Hippocampal formation (tissue), 2 donors: ENCODE data around the gene CHCHD3.
A peak's percentile ranks its signal among the peaks of the same experiment; 100 is the strongest.
"Not testable (repeated sequence)": the region's sequence is repeated elsewhere in the genome, so short reads cannot be mapped to it uniquely, and the experiment has no call there.

ENCODE experiments used
- DNase-seq, 2 donors: peaks; one replicate each; lab custom pipeline; 2025; lab: John Stamatoyannopoulos, UW

CHCHD3 gene

GRCh38 chr7:132953468-132953867, 128.4 kb downstream of the CHCHD3 start:
- DNase-seq: no peak

- DNase-seq: no peak
Measured at GRCh38 chr7:132950725-132951124, 131.2 kb downstream of the CHCHD3 start.

GRCh38 chr7:132947011-132947410, 134.9 kb downstream of the CHCHD3 start:
- DNase-seq: no peak

DNA sequence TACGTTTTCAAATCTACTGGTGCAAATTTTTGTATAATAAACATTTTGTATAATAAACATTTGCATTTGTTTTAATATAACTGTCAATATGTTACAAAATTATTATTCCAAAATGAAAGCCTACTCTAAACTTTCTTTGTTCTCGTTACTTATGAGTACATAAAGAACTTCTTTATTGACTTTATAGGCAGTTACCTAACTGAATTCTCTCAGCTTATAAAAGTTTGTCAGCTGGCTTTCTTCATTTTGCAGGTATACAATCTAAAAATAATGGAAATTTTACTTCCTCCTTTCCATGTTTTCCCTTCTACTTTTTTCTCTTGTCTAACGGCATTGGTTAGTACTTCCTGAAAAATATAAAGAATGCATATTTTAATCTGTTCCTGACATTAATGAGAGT, 137.1 kb downstream of the CHCHD3 start:
- no peak for DNase-seq

DNA sequence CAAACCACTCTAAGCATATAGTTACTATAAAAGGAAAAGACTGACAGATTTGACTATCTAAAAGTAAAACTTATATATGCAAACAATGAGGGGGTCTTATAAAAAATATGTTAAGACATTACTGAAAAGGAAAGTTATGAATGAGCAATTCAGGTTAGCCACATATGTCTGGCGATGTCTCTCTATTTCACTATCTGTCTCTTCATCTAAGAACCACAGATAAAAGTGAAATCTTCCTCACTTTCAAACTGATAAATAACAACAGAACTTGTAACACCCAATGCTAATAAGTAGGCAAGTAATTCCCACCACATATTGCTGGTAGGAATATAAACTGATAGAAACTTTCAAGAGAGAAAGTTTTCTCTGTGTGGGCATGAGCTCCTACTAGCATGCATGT, 138.2 kb downstream of the CHCHD3 start:
- DNase-seq: no peak

GRCh38 chr7:132942701-132943100, 139.2 kb downstream of the CHCHD3 start:
- DNase-seq: no peak

DNA sequence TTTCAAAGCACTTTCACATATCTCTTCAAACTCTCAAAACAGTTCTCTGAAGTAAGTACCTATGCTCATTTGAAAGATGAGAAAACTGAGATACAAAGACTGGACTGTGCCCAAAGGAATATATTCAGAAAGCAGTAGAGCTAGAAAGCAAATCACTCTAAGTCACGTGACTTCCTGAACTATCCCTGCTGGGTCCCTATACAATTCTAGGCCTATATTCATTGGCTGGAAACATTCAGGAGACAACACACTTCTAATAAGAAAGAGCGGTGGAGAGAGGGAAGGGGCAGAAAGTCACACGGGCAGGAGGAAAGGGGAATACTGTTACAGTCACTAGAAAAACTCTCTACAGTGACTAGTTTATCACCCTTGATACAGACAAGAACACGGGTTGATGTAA, 140.0 kb downstream of the CHCHD3 start:
- no peak for DNase-seq

GRCh38 chr7:132941428-132941827, 140.5 kb downstream of the CHCHD3 start:
- no peak for DNase-seq

DNA sequence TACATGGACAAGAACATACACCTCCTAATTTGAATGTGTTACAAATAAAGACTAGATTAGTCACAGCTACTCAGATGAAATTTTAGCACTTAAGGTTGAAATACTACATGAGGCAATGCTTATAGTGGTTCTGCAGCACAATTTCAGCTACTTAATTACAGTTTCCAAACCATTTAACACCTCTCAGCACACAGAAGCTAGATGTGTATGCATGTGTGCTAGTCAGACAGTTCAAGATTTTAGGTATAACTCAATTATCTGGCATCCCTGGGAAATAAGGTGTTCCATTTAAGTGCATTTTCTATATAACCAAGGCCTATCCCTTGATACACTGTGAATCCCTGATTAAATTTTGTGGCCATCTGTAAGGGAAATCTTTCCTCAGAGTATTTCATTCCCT, 141.8 kb downstream of the CHCHD3 start:
- no peak for DNase-seq

DNA sequence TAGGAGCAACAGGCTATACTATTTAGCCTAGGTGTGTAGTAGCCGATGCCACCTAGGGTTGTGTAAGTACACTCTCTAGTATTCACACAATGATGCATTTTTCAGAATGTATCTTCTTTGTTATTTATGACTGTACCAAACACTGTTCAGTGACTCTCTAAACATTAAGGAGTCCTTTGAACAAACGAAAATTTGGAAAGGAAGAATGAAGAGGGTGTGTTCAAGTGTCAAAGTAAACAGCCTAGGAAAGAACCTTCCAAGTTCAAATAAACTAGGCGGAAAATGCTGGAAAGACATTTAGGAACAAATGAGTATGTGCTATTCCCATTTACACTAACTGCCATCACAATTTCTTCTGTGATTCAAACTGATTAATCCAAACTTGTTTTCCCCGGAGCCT, 142.4 kb downstream of the CHCHD3 start:
- DNase-seq: no peak

- no peak for DNase-seq
Measured at GRCh38 chr7:132937286-132937685, 144.6 kb downstream of the CHCHD3 start.

- no peak for DNase-seq
Measured at GRCh38 chr7:132935608-132936007, 146.3 kb downstream of the CHCHD3 start.

- DNase-seq: no peak
Measured at GRCh38 chr7:132934017-132934416, 147.9 kb downstream of the CHCHD3 start.

- no peak for DNase-seq
Measured at GRCh38 chr7:132933072-132933458, 148.8 kb downstream of the CHCHD3 start.

- DNase-seq: no peak
Measured at GRCh38 chr7:132932296-132933071, 149.4 kb downstream of the CHCHD3 start.

- DNase-seq: peak in 1 of 2 donors; percentile 33
Measured at GRCh38 chr7:132930881-132931280, 151.0 kb downstream of the CHCHD3 start.

DNA sequence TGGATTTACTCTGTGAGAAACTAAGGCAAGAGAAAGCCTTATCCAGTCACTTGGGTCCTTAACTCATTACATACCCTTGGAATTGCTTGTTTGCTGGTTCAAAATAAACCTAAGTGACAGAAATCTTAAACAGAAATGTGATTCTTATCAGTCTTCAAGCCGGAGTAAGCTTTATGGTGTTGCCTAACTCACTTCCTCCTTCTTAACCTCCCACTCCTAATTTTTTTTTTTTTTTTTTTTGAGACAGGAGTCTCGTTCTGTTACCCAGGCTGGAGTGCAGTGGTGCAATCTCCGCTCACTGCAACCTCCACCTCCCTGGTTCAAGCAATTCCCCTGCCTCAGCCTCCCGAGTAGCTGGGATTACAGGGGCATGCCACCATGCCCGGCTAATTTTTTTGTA, 151.9 kb downstream of the CHCHD3 start:
- not testable (repeated sequence) for DNase-seq

DNA sequence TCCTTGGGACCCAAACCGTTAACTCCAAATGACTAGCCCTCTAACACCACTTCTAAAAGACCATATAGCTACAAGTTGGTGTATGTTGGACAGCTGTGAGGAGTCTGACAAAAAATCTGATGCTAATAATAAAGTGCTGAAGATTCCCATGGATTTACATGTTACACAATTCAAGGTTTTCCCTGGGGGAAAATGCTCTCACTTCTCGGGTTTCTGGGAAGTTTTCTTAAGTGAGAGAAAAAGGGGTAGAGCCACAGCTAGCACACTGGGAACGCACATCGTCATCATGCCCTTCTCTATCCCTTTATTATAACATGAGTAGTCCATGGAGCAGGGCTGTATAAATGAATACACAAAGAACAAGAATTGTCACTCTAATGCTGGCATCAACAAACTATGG, 162.1 kb downstream of the CHCHD3 start:
- no peak for DNase-seq

DNA sequence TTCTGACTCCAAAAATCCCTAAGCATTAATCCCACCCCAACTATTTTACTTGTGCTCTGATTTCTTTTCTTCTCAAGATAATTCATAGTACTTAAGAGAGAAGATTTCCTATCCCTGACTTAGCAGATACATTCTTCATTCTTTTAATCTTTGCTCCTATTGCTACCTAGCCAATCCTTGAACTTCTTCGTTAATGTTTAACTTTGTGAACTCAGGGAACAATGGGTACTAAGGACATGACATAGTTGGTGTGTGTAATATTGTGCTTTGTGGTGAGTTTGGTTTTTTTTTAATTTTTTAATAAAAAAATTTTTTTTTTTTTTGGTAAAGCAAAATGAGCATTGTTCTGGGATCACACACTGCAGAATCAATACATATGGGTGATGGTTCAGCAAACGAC, 166.2 kb downstream of the CHCHD3 start:
- no peak for DNase-seq

- DNase-seq: no peak
Measured at GRCh38 chr7:132910657-132911056, 171.2 kb downstream of the CHCHD3 start.

- DNase-seq: no peak
Measured at GRCh38 chr7:132907380-132907940, 174.4 kb downstream of the CHCHD3 start.

DNA sequence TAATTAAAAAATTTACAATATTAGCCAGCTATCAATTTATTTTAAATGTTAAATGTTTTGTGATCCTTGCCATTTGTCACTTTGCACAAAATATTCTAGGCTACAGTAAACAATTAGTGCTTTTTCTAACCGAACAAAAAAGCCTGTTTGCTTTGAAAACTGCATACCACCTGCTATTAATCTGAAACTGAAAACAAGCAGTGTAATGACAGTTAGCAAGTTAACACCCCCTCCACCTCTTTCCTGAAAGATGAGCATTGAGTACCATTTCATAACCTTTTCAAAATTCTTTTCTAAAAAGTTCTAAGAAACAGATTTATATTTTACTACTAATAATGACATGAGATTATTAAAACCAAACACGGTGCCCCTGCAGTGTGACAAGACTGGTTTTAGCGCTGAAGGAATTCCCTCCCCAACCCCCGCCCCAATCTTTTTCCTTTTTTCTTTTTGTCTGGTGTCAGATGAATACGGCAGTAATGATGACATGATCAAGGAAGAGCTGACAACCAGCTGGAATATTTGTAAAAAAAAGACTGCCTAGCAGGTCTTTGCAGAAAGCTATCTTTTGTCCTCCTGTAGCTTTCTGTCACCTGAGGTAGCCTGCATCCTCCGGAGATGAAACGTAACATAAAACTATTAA, 175.6 kb downstream of the CHCHD3 start:
- DNase-seq: no peak

DNA sequence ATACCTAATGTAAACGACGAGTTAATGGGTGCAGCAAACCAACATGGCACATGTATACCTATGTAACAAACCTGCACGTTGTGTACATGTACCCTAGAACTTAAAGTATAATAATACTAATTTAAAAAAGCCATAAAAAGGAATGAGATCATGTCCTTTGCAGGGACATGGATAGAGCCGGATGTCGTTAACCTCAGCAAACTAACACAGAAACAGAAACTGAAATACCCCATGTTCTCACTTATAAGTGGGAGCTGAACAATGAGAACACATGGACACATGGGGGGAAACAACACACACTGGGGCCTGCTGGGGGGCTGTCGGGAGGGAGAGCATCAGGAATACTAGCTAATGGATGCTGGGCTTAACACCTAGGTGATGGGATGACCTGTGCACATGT, 176.8 kb downstream of the CHCHD3 start:
- DNase-seq: not testable (repeated sequence)
